COLO668 (cell line): ENCODE measurements around the gene KCNMA1.

Source experiments
- DNase-seq: peaks from one replicate; lab custom pipeline; 2025; ENCODE audit not compliant: unreplicated experiment; lab: John Stamatoyannopoulos, UW

KCNMA1 gene

GRCh38 chr10:77106676-77107075, 530.9 kb downstream of the KCNMA1 start:
- no peak for DNase-seq

- no peak for DNase-seq
Observed at GRCh38 chr10:77105761-77106221, 531.8 kb downstream of the KCNMA1 start.

GRCh38 chr10:77104459-77104980, 533.1 kb downstream of the KCNMA1 start:
- no peak for DNase-seq

- DNase-seq, result no peak
Observed at GRCh38 chr10:77103213-77103612, 534.4 kb downstream of the KCNMA1 start.

GRCh38 chr10:77101341-77101740, 536.3 kb downstream of the KCNMA1 start:
- no peak for DNase-seq

- no peak for DNase-seq
Observed at GRCh38 chr10:77099136-77099535, 538.5 kb downstream of the KCNMA1 start.

- DNase-seq, result no peak
Observed at GRCh38 chr10:77097625-77098024, 540.0 kb downstream of the KCNMA1 start.

- DNase-seq, result no peak
Observed at GRCh38 chr10:77093126-77093525, 544.5 kb downstream of the KCNMA1 start.

- no peak for DNase-seq
Observed at GRCh38 chr10:77091597-77092165, 545.9 kb downstream of the KCNMA1 start.

GRCh38 chr10:77090381-77091356, 546.9 kb downstream of the KCNMA1 start:
- no peak for DNase-seq

GRCh38 chr10:77087366-77087765, 550.2 kb downstream of the KCNMA1 start:
- DNase-seq, result no peak

- no peak for DNase-seq
Observed at GRCh38 chr10:77086081-77086480, 551.5 kb downstream of the KCNMA1 start.

GRCh38 chr10:77085344-77085743, 552.3 kb downstream of the KCNMA1 start:
- DNase-seq, result no peak

- DNase-seq, result no peak
Observed at GRCh38 chr10:77084431-77085144, 553.0 kb downstream of the KCNMA1 start.

GRCh38 chr10:77082601-77083252, 554.9 kb downstream of the KCNMA1 start:
- DNase-seq, result no peak

- no peak for DNase-seq
Observed at GRCh38 chr10:77081481-77081891, 556.1 kb downstream of the KCNMA1 start.

- no peak for DNase-seq
Observed at GRCh38 chr10:77080361-77081027, 557.1 kb downstream of the KCNMA1 start.

GRCh38 chr10:77079592-77080300, 557.9 kb downstream of the KCNMA1 start:
- no peak for DNase-seq

- DNase-seq, result no peak
Observed at GRCh38 chr10:77077316-77077945, 560.2 kb downstream of the KCNMA1 start.
